Type B pancreatic cell (in vitro differentiated cells): ENCODE data around the gene PLCB2. TPM values are rescaled to one million over a fixed set of nuclear protein-coding genes. Genes with fewer than 3 reads are reported as not detected.

Source experiments
- DNase-seq: peaks from one replicate; pipeline ENCODE4 v3.0.0; 2021; ENCODE audit warnings: mixed read lengths; ENCODE audit not compliant: unreplicated experiment; ENCODE audit errors: extremely low spot score
- H3K27ac Mint-ChIP-seq: 2 replicates; pipeline ENCODE4 v1.8.0; 2021; ENCODE audit warnings: mild to moderate bottlenecking, mixed read lengths
- H3K27me3 Mint-ChIP-seq: 2 replicates; pipeline ENCODE4 v1.8.0; 2021; ENCODE audit warnings: mixed read lengths
- H3K36me3 Mint-ChIP-seq: 2 replicates; pipeline ENCODE4 v1.8.0; 2021; ENCODE audit warnings: mixed read lengths
- H3K4me1 Mint-ChIP-seq: one replicate; pipeline ENCODE4 v1.8.0; 2021; ENCODE audit warnings: mixed read lengths; ENCODE audit not compliant: unreplicated experiment
- H3K4me3 Mint-ChIP-seq: 2 replicates; pipeline ENCODE4 v1.8.0; 2021; ENCODE audit warnings: mild to moderate bottlenecking, mixed read lengths
- H3K9me3 Mint-ChIP-seq: 2 replicates; pipeline ENCODE4 v1.8.0; 2021; ENCODE audit warnings: mixed read lengths
- CTCF ChIP-seq: fragments of 200-600 bp; sonication (generic); conservative IDR thresholded peaks from 2 replicates; pipeline ENCODE4 v1.5.0; 2021; ENCODE audit warnings: antibody characterized with exemption, mild to moderate bottlenecking
- total RNA-seq: library from RNA; stranded (reverse); gene quantifications from 2 replicates; pipeline ENCODE4 v1.2.1, GENCODE V29; 2021; ENCODE audit warnings: low replicate concordance

The PLCB2 gene
- total RNA-seq, 1 donor from 2014 or later: 5.8 TPM

- no peak for TF ChIP-seq CTCF
- no peak for DNase-seq
- no peaks in the 10 kb centered on the region for H3K36me3 Mint-ChIP-seq
- peaks cover 35% of the 10 kb centered on the region for H3K27me3 Mint-ChIP-seq
- no peaks in the 10 kb centered on the region for H3K9me3 Mint-ChIP-seq
- H3K4me3 Mint-ChIP-seq: no peak overlapping the region
- peaks cover 13% of the 10 kb centered on the region for H3K4me1 Mint-ChIP-seq
- no peak overlapping the region for H3K27ac Mint-ChIP-seq
Observed at GRCh38 chr15:40296561-40297230, 11.0 kb downstream of the PLCB2 start.

- TF ChIP-seq CTCF: no peak
- Mint-ChIP-seq H3K4me3 (no peak overlapping the region), H3K27me3 (peaks cover 33% of the 10 kb centered on the region), H3K4me1 (peaks cover 9% of the 10 kb centered on the region), H3K36me3 (no peaks in the 10 kb centered on the region), H3K9me3 (no peaks in the 10 kb centered on the region), H3K27ac (no peak overlapping the region)
- no peak for DNase-seq
Observed at GRCh38 chr15:40295877-40296560, 11.7 kb downstream of the PLCB2 start.

- peaks cover 9% of the 10 kb centered on the region for H3K4me1 Mint-ChIP-seq
- H3K27ac Mint-ChIP-seq: no peak overlapping the region
- no peak for DNase-seq
- H3K27me3 Mint-ChIP-seq: peaks cover 36% of the 10 kb centered on the region
- H3K36me3 Mint-ChIP-seq: no peaks in the 10 kb centered on the region
- no peak overlapping the region for H3K4me3 Mint-ChIP-seq
- no peaks in the 10 kb centered on the region for H3K9me3 Mint-ChIP-seq
- TF ChIP-seq CTCF: no peak
Observed at GRCh38 chr15:40295297-40295696, 12.4 kb downstream of the PLCB2 start.

- TF ChIP-seq CTCF: no peak
- Mint-ChIP-seq H3K27me3 (peaks cover 46% of the 10 kb centered on the region), H3K27ac (no peak overlapping the region), H3K4me1 (peaks cover 12% of the 10 kb centered on the region), H3K9me3 (no peaks in the 10 kb centered on the region), H3K4me3 (no peak overlapping the region), H3K36me3 (no peaks in the 10 kb centered on the region)
- no peak for DNase-seq
Observed at GRCh38 chr15:40293905-40294895, 13.5 kb downstream of the PLCB2 start.

- Mint-ChIP-seq H3K4me3 (no peak overlapping the region), H3K27me3 (peaks cover 50% of the 10 kb centered on the region), H3K27ac (no peak overlapping the region), H3K36me3 (no peaks in the 10 kb centered on the region), H3K9me3 (no peaks in the 10 kb centered on the region), H3K4me1 (peaks cover 12% of the 10 kb centered on the region)
- DNase-seq: no peak
- TF ChIP-seq CTCF: no peak
Observed at GRCh38 chr15:40293006-40293405, 14.7 kb downstream of the PLCB2 start.
